ENCODE measurements around the gene ANLN.

Gene ANLN

DNA sequence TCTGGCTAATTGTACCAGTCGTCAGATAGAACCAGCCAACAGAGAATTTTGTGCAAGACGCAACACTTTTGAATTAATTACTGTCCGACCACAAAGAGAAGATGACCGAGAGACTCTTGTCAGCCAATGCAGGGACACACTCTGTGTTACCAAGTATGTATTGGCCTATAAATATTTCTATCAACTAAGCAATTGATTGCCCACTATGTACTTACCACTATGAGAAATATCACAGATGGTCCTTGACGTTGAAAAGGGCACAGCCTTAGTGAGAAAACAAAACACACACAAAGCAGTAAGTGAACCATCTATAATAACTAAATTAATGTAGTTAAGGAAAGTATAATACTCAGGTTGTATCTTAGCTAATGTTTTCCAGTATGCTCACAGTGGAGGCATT, 60.0 kb downstream of the ANLN start:
- H3K36me3 ChIP-seq = no peaks in the 10 kb centered on the region
- H3K4me1 ChIP-seq = no peaks in the 10 kb centered on the region
- H3K9me3 ChIP-seq = no peaks in the 10 kb centered on the region
- intact Hi-C loops (cut with DNase I; ENCODE audit: low total_unique reads) = loop anchor here (10.0 kb wide), 1 partner anchor 225 kb away; no protein-coding TSS in a partner anchor
- no peaks in the 10 kb centered on the region for H3K27me3 ChIP-seq
- TF ChIP-seq, protein P1, sequence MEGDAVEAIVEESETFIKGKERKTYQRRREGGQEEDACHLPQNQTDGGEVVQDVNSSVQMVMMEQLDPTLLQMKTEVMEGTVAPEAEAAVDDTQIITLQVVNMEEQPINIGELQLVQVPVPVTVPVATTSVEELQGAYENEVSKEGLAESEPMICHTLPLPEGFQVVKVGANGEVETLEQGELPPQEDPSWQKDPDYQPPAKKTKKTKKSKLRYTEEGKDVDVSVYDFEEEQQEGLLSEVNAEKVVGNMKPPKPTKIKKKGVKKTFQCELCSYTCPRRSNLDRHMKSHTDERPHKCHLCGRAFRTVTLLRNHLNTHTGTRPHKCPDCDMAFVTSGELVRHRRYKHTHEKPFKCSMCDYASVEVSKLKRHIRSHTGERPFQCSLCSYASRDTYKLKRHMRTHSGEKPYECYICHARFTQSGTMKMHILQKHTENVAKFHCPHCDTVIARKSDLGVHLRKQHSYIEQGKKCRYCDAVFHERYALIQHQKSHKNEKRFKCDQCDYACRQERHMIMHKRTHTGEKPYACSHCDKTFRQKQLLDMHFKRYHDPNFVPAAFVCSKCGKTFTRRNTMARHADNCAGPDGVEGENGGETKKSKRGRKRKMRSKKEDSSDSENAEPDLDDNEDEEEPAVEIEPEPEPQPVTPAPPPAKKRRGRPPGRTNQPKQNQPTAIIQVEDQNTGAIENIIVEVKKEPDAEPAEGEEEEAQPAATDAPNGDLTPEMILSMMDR (IDR thresholded peaks at IDR 0.05) = no peak
- no peak overlapping the region for H3K4me3 ChIP-seq
- DNase-seq = no peak
- H3K27ac ChIP-seq = no peak overlapping the region

DNA sequence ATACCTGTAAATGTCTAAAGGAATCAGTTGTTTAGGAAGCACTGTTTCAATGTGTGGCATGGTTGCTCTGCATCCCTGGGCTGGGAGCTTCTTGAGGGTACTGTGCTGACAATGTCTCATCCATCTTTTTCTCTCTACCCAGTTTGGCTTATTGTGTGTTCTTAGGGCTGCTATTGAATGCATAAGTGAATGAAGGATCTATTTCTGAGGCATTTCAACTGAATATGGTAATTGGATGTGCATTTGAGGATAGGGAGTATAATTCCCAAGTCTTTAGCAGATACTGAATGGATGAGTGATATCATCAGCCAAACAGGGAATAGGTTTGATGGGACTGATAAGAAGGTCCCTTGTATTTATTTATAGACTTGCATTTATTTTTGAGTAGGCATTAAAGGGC, 64.1 kb downstream of the ANLN start:
- TF ChIP-seq, protein P1 (IDR thresholded peaks at IDR 0.05) = no peak
- Histone ChIP-seq H3K4me3 (no peak overlapping the region), H3K27ac (no peak overlapping the region), H3K9me3 (no peaks in the 10 kb centered on the region), H3K36me3 (no peaks in the 10 kb centered on the region), H3K27me3 (no peaks in the 10 kb centered on the region), H3K4me1 (no peaks in the 10 kb centered on the region)
- intact Hi-C loops (cut with DNase I; ENCODE audit: low total_unique reads) = no loop called here
- DNase-seq = no peak

DNA sequence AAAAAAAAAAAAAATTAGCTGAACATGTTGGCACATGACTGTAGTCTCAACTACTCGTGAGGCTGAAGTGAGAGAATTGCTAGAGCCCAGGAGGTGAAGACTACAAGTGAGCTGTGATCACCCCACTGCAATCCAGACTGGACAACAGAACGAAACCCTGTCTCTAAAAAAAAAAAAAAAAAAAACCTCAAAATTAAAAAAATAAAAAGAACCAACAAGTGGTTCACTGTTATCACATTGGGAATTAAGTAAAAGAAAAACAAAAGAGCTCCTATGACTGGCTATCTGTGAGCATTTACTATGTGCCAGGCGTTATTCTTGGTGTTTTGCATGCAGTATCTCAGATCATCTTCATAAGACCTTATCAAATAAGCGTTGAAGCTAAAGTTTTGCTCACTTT, 66.0 kb downstream of the ANLN start:
- Histone ChIP-seq H3K4me3 (no peak overlapping the region), H3K36me3 (no peaks in the 10 kb centered on the region), H3K4me1 (no peaks in the 10 kb centered on the region), H3K27me3 (no peaks in the 10 kb centered on the region), H3K9me3 (no peaks in the 10 kb centered on the region), H3K27ac (no peak overlapping the region)
- TF ChIP-seq, protein P1 (IDR thresholded peaks at IDR 0.05) = no peak
- intact Hi-C loops (cut with DNase I; ENCODE audit: low total_unique reads) = no loop called here
- DNase-seq = no peak

DNA sequence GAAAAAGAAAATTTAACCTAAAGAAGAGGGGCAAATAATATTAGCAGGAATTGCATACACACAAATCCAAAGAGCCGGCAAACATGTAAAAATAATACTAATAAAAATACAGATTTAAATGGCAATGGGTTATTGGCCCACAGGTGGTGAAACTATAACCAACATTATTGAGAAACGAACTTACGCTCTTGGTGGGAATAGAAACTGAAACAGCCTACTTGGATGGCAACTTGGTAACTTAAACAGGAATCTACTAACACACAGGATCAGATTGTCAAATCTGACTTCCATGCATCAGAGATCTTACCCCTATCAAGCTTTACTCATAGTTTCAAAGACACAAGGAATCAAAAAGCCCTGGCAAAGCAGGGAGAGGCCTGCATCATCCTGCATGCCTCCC, 66.5 kb downstream of the ANLN start:
- no peaks in the 10 kb centered on the region for H3K36me3 ChIP-seq
- no peaks in the 10 kb centered on the region for H3K4me1 ChIP-seq
- no peak for DNase-seq
- no peak overlapping the region for H3K27ac ChIP-seq
- H3K4me3 ChIP-seq = no peak overlapping the region
- TF ChIP-seq, protein P1 (IDR thresholded peaks at IDR 0.05) = no peak
- H3K9me3 ChIP-seq = no peaks in the 10 kb centered on the region
- no peaks in the 10 kb centered on the region for H3K27me3 ChIP-seq
- intact Hi-C loops (cut with DNase I; ENCODE audit: low total_unique reads) = no loop called here

DNA sequence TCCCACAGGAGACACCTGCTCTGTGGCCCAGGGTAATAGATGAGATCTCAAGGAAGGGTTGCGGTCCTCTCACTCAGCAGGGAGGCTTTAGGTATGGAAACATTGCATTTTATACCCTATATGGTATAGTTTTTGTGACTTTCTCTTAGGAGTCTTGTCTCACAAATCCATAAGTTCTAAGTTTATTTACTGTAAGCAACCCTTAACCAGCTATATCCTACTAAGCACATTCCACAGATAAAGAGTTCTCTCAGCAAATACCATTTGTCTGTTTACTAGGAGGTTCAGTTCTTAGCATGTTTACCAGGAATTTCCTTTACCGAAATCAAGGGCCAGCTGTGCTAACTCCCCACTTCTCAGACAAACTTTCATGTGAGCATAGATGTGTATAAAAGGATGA, 66.9 kb downstream of the ANLN start:
- intact Hi-C loops (cut with DNase I; ENCODE audit: low total_unique reads) = no loop called here

More for the DNA sequence above, 66.9 kb downstream of the ANLN start:
- Histone ChIP-seq H3K4me1 (no peaks in the 10 kb centered on the region), H3K27me3 (no peaks in the 10 kb centered on the region), H3K36me3 (no peaks in the 10 kb centered on the region), H3K4me3 (no peak overlapping the region), H3K9me3 (no peaks in the 10 kb centered on the region), H3K27ac (no peak overlapping the region)
- DNase-seq = no peak
- TF ChIP-seq, protein P1 (IDR thresholded peaks at IDR 0.05) = no peak
